Stimulated activated effector memory CD8-positive, alpha-beta T cell treated with anti-CD3 and anti-CD28 coated beads, Interleukin-12 subunit alpha, Interleukin-12 subunit beta, amount 100 ng/mL, for 72 hours (primary cell): ENCODE data around the gene CELA1.

ENCODE experiments used
- ATAC-seq: fragments of 150-1000 bp; cut with Tn5 transposase; 2 replicates; pipeline ENCODE4 v1.10.0; 2021
- DNase-seq, 2 donors: peaks; one replicate each; pipeline ENCODE4 v3.0.0; 2021 to 2022; ENCODE audit warnings: low spot score in 2 of 2
- H3K27ac Mint-ChIP-seq: one replicate; pipeline ENCODE4 v1.8.0; 2022; ENCODE audit warnings: mild to moderate bottlenecking, mixed read lengths
- H3K36me3 Mint-ChIP-seq: one replicate; pipeline ENCODE4 v1.8.0; 2022; ENCODE audit warnings: mild to moderate bottlenecking, mixed read lengths
- H3K4me1 Mint-ChIP-seq: one replicate; pipeline ENCODE4 v1.8.0; 2022; ENCODE audit warnings: mixed read lengths
- H3K4me3 Mint-ChIP-seq: one replicate; pipeline ENCODE4 v1.8.0; 2022; ENCODE audit warnings: mild to moderate bottlenecking, mixed read lengths
- H3K9me3 Mint-ChIP-seq: one replicate; pipeline ENCODE4 v1.8.0; 2022; ENCODE audit warnings: mixed read lengths

The CELA1 gene

GRCh38 chr12:51362747-51363342, 16.4 kb upstream of the CELA1 start:
- H3K4me3 Mint-ChIP-seq, result no peak overlapping the region
- no peak overlapping the region for H3K27ac Mint-ChIP-seq
- ATAC-seq, result no peak
- DNase-seq, result no peak
- peaks cover 27% of the 10 kb centered on the region for H3K36me3 Mint-ChIP-seq
- H3K4me1 Mint-ChIP-seq, result peaks cover 5% of the 10 kb centered on the region
- H3K9me3 Mint-ChIP-seq, result no peaks in the 10 kb centered on the region

DNA sequence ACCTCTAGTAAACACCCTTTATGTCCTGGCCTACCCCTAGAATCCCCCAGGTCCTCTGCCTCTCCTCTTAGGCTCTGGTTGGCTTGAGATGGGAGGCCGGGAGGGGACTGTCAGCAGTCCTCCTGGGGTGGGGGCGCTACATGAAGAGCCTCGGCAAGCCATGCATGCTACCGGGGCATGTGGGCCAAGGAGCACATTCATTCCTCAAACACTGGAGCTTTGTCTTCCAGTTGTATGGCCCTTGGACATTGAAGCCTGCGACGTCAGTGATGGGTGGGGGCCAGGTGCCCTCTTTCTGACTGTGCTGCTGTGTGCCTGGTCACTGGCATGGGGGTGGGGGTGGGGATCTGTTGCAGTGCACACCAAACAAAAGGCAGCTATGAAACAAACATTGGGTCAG, 15.8 kb upstream of the CELA1 start:
- peak overlapping the region; percentile 12 for H3K27ac Mint-ChIP-seq

GRCh38 chr12:51361161-51362016, 14.9 kb upstream of the CELA1 start:
- Mint-ChIP-seq H3K4me1 (no peaks in the 10 kb centered on the region), H3K4me3 (no peak overlapping the region), H3K36me3 (peaks cover 31% of the 10 kb centered on the region)

More for the DNA sequence above, 15.8 kb upstream of the CELA1 start:
- DNase-seq (no peak), ATAC-seq (no peak)
- H3K4me1 Mint-ChIP-seq, result no peaks in the 10 kb centered on the region
- H3K36me3 Mint-ChIP-seq, result peaks cover 27% of the 10 kb centered on the region
- H3K4me3 Mint-ChIP-seq, result no peak overlapping the region
- no peaks in the 10 kb centered on the region for H3K9me3 Mint-ChIP-seq

GRCh38 chr12:51360315-51360714, 13.8 kb upstream of the CELA1 start:
- peak overlapping the region; percentile 44 for H3K27ac Mint-ChIP-seq
- no peak for ATAC-seq
- peaks cover 42% of the 10 kb centered on the region for H3K36me3 Mint-ChIP-seq
- H3K9me3 Mint-ChIP-seq, result no peaks in the 10 kb centered on the region
- DNase-seq, result no peak
- H3K4me1 Mint-ChIP-seq, result no peaks in the 10 kb centered on the region
- H3K4me3 Mint-ChIP-seq, result no peak overlapping the region

More at GRCh38 chr12:51361161-51362016, 14.9 kb upstream of the CELA1 start:
- DNase-seq (no peak), ATAC-seq (no peak)
- Mint-ChIP-seq H3K9me3 (no peaks in the 10 kb centered on the region), H3K27ac (peak overlapping the region; percentile 44)

- H3K9me3 Mint-ChIP-seq, result no peaks in the 10 kb centered on the region
- H3K4me1 Mint-ChIP-seq, result no peaks in the 10 kb centered on the region
- ATAC-seq, result no peak
- no peak for DNase-seq
- peaks cover 46% of the 10 kb centered on the region for H3K36me3 Mint-ChIP-seq
- no peak overlapping the region for H3K4me3 Mint-ChIP-seq
- H3K27ac Mint-ChIP-seq, result no peak overlapping the region
Observed at GRCh38 chr12:51359851-51360250, 13.4 kb upstream of the CELA1 start.

DNA sequence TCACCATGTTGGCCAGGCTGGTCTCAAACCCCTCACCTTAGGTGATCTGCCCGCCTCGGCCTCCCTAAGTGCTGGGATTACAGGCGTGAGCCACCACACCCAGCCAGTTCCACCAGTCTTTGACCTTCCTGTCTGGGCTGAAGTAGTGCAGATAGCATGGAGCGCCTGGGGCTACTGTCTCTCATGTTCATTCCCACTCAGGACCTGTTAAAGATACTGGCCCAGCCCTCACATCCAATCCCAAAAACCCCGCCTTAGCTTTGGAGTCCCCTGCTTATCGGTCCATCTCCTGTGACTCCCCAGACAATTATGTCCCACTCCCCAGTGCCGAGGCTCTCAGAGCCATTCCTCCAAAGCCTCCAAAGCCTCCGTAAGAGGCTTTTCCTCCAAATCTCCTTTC, 12.0 kb upstream of the CELA1 start:
- ATAC-seq (no peak), DNase-seq (no peak)
- Mint-ChIP-seq H3K36me3 (peaks cover 46% of the 10 kb centered on the region), H3K9me3 (no peaks in the 10 kb centered on the region), H3K27ac (peak overlapping the region; percentile 44), H3K4me1 (no peaks in the 10 kb centered on the region), H3K4me3 (no peak overlapping the region)

GRCh38 chr12:51357374-51358047, 11.0 kb upstream of the CELA1 start:
- H3K9me3 Mint-ChIP-seq, result no peaks in the 10 kb centered on the region
- no peak overlapping the region for H3K27ac Mint-ChIP-seq
- H3K36me3 Mint-ChIP-seq, result peaks cover 46% of the 10 kb centered on the region
- no peak overlapping the region for H3K4me3 Mint-ChIP-seq
- peak; percentile 44 for ATAC-seq
- DNase-seq, result no peak
- H3K4me1 Mint-ChIP-seq, result no peaks in the 10 kb centered on the region

GRCh38 chr12:51351913-51352532, 5.5 kb upstream of the CELA1 start:
- Mint-ChIP-seq H3K9me3 (no peaks in the 10 kb centered on the region), H3K27ac (peak overlapping the region; percentile 54), H3K36me3 (peaks cover 17% of the 10 kb centered on the region), H3K4me3 (no peak overlapping the region), H3K4me1 (no peaks in the 10 kb centered on the region)
- ATAC-seq (peak; percentile 49), DNase-seq (peak in 1 of 2 donors; percentile 14)

DNA sequence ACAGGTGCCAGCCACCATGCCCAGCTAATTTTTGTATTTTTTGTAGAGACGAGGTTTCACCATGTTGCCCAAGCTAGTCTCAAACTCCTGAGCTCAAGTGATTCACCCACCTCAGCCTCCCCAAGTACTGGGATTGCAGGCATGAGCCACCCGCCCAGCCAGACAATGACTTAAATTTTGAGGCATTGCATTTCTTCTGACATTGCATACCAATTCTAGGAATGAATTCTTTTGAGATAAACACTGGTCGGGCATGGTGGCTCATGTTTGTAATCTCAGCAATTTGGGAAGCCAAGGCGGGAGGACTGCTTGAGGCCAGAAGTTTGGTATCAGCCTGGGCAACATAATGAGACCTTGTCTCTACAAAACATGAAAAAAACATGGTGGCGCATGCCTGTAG, 2.5 kb upstream of the CELA1 start:
- Mint-ChIP-seq H3K4me3 (no peak overlapping the region), H3K27ac (no peak overlapping the region), H3K36me3 (no peaks in the 10 kb centered on the region), H3K4me1 (no peaks in the 10 kb centered on the region), H3K9me3 (no peaks in the 10 kb centered on the region)
- ATAC-seq, result no peak
- DNase-seq, result no peak

- ATAC-seq, result no peak
- no peak overlapping the region for H3K4me3 Mint-ChIP-seq
- no peaks in the 10 kb centered on the region for H3K9me3 Mint-ChIP-seq
- no peaks in the 10 kb centered on the region for H3K36me3 Mint-ChIP-seq
- no peaks in the 10 kb centered on the region for H3K4me1 Mint-ChIP-seq
- no peak overlapping the region for H3K27ac Mint-ChIP-seq
- no peak for DNase-seq
Observed at GRCh38 chr12:51348116-51348515, 1.6 kb upstream of the CELA1 start.

DNA sequence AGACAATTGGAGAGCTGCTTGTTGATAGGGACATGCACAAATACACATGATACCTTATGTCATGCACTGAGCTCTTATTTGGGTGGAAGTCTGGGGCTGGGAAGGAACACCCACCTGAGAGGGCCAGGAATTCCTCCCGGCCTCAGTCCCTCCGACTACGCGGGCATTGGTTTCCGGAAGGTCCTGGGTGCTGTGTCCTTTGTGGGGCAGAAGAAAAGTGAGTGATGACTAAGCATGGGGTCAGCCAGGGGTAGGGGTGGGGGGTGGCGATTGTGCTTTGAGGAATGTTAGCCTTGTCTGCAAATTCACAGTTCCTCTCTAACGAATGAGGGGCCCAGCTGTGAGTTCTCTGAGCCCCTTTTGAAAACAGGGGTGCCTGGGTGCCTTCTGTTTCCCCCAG, 798 bp downstream of the CELA1 start:
- H3K27ac Mint-ChIP-seq, result no peak overlapping the region
- H3K36me3 Mint-ChIP-seq, result no peaks in the 10 kb centered on the region
- no peak overlapping the region for H3K4me3 Mint-ChIP-seq
- no peak for ATAC-seq
- peaks cover 8% of the 10 kb centered on the region for H3K4me1 Mint-ChIP-seq
- no peak for DNase-seq
- H3K9me3 Mint-ChIP-seq, result no peaks in the 10 kb centered on the region

DNA sequence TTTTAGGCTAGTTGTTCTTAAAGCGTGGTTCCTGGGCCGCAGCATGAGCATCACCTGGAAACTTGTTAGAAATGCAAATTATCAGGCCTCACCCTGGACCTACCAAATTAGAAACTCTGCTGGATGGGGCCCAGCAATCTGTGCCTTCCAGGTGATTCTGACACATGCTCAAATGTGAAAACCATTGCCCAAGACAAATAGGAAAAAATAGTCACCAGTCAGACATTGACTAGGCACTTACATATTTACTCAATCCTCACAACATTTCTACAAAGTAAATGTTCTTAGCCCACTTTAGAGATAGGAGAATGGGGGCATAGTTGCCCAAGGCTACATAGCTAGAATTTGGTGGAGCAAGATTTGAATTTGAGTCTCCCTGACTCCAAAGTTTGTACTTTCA, 3.3 kb downstream of the CELA1 start:
- Mint-ChIP-seq H3K4me3 (no peak overlapping the region), H3K4me1 (peaks cover 8% of the 10 kb centered on the region), H3K36me3 (no peaks in the 10 kb centered on the region), H3K27ac (no peak overlapping the region), H3K9me3 (no peaks in the 10 kb centered on the region)
- ATAC-seq, result no peak
- no peak for DNase-seq

- Mint-ChIP-seq H3K9me3 (no peaks in the 10 kb centered on the region), H3K27ac (no peak overlapping the region), H3K36me3 (no peaks in the 10 kb centered on the region), H3K4me3 (no peak overlapping the region), H3K4me1 (peaks cover 8% of the 10 kb centered on the region)
- ATAC-seq (no peak), DNase-seq (no peak)
Observed at GRCh38 chr12:51342416-51342815, 4.1 kb downstream of the CELA1 start.

DNA sequence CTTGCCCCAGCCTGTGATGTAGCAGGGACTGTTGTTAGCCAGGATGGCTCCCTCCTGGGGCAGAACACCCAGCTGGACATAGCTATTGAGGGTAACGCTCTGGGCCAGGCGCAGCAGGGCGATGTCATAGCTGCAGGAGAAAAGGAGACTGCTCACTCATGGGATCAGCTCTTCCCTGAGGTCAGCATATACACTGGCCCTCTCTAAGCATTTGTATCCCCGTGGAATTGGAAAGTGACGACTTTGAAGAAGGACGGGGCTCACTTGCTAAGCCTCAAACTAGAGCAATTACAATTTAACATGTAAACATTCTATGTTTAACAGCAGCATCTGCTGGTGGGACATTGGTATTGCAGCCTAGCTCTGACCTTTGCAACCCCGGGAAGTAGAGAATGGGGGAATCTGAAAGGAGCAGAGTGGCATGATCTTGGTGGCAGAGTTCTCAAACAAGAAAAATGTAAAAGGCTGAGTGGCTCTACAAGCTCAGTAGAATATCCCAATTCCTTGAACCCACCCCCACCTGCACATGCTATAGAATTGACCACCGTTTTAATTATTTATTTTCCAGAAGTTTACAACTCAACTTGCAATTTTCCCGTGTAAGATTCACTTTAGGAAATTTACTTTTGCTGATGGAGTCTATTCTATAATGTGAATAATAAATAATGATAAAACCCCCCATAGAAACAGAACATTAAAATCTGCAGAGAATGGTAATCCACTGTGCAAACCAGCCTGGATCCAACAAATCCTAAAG, 5.0 kb downstream of the CELA1 start:
- Mint-ChIP-seq H3K4me3 (peak overlapping the region; percentile 27), H3K4me1 (peaks cover 14% of the 10 kb centered on the region), H3K9me3 (no peaks in the 10 kb centered on the region), H3K27ac (peak overlapping the region; percentile 74), H3K36me3 (no peaks in the 10 kb centered on the region)
- ATAC-seq (peak; percentile 87), DNase-seq (peak; percentile 49 to 75)

- Mint-ChIP-seq H3K27ac (no peak overlapping the region), H3K9me3 (no peaks in the 10 kb centered on the region), H3K36me3 (no peaks in the 10 kb centered on the region), H3K4me3 (no peak overlapping the region), H3K4me1 (peaks cover 14% of the 10 kb centered on the region)
- no peak for DNase-seq
- no peak for ATAC-seq
Observed at GRCh38 chr12:51339750-51340149, 6.7 kb downstream of the CELA1 start.
